IPS-11a (cell line): ENCODE data around the gene CA5B.
"Not testable (repeated sequence)": the region's sequence is repeated elsewhere in the genome, so short reads cannot be mapped to it uniquely, and the experiment has no call there.

ENCODE experiments used
- H3K4me3 ChIP-seq: one replicate; pipeline ENCODE4 v1.5.1; 2013; ENCODE audit warnings: low read depth, low read length, control low read depth

The CA5B gene

DNA sequence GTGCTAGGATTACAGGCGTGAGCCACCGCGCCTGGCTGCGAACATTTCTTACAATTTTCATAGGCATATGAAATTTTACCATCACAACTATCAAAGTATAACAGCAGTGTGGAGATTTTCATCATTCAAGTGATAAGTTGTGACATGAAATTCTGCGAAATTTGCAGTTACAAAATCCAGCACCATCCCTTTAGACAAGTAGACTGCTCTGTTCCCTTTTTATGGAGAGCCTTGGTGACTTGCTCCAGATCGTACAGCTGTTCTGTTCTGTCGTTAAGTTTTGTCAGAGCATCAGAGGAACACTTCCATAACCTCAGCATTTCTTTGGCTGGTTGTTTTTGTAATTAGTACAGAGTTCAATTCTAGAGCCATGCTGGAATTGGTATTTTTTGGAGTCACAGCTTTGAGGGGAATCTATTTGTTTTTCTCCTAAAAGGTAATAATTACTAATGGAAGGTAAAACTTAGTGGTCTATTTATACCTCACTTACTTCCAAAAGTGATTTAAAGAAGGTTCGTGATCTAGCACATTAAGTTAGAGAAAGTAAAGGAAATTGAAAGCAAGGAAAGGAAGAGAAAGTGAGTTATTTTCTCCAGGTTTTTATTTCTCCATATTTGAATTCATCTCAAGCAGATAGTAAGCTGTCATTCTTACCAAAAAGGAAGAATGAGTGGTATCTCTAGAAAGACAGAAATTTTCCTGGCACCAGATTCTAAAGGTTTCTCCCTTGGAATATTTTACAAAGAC, 74.3 kb downstream of the CA5B start:
- no peak overlapping the region for H3K4me3 ChIP-seq

DNA sequence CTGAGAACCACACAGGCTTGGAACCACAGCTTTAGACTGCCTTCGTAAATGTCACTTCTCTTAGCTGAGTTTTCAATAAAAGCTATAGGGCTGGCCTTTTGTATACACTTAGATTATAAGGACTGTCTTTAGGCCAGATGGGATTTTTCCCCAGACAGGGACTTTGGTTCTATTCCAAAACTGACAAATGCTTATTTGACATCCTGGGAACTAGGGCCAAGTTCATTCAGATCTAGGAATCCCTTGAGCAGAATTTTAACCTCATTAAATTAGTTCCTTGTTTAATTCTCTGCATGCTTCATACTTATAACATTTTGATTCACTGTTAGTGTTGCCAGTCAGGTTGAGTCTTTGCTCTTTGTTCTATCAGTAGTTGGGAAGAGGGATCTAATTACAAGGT, 75.3 kb downstream of the CA5B start:
- no peak overlapping the region for H3K4me3 ChIP-seq

DNA sequence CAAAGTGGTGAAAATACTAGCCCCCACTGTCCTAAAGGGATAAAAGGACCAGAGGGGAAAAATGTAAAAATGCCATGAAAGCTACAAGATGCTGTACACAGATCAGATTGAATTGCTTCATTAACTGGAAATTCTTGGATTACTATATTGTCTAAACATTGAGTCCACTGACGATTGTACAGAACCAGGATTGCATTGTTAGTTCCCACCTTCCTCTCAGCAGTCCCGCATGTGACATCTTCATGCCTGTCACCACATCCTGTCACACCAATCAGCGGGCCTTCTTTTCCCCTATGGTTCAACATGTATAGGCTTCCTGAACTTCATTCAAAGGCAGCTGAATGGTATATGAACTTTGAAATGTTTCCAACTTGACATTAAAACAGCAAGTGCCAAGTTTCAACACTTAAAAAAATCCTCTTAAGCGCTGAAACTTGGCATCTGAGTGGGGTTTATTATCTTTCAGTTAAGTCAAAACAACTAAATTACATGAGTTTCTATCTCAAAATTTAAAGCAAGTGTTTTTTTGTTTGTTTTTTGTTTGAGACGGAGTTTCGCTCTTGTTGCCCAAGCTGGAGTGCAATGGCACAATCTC, 76.8 kb downstream of the CA5B start:
- H3K4me3 ChIP-seq: no peak overlapping the region

DNA sequence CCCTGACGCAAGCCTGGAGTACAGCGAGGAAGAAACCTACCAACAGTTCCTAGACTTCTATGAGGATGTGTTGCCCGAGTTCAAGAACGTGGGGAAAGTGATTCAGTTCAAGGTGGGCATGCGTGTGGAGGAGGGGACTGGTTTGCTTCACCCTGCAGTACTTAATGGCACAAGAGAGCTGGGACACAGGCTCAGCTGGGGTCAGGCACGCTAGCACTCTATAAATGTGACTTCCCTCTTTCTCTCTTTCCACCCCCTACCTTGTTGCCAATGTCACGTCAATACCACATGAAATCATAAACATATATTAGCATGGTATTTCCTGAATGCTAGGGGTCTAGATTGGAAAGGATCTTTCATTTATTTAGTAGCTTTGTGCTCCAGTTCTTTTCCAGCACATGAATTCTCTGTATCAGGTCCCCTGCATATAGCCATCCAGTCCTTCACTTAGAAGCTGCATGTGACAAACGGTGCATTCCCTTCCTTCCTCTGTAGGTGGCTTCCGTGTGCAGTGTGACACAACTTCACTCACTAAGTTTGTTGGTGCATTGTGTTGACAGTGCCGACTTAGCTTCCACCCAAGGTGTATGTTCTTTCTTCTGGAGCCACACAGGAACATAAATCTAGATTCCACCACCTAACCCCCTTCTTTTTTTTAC, 77.8 kb downstream of the CA5B start:
- no peak overlapping the region for H3K4me3 ChIP-seq

DNA sequence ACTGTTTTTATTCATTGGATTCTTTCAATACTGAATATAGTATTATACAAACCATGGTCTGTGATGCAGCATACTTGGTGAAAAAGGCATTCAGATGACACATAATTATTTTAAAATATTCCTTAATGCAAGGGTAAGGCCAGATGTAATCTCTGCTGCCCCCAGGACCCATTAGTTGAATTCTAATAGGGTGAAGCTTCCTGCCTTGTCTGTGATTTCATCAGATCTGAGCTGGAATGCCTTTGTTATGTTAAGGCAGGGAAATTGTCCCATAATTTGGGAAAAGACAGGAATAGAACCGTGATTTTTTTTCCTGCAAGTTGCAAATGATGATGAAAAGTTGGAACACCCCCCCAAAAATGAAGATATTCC, 78.4 kb downstream of the CA5B start:
- no peak overlapping the region for H3K4me3 ChIP-seq

DNA sequence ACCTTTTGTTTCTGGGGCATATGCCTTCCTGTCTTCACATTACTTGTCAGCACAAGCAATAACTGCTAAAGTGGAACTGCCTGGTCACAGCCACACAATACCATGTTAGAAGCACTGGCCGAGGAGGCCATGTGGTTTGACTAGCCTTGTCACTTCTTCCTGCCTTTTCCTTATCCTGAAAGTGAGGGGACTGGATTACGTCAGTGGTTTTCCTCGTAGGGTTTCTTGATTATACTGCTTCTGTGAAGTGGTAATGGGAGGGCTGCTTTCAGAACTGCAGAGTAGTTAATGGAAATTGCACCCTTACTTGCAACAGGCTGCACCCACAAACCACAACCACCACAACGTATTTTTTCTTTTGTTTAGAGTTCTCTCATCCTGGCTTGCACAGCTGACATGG, 78.8 kb downstream of the CA5B start:
- H3K4me3 ChIP-seq: no peak overlapping the region

DNA sequence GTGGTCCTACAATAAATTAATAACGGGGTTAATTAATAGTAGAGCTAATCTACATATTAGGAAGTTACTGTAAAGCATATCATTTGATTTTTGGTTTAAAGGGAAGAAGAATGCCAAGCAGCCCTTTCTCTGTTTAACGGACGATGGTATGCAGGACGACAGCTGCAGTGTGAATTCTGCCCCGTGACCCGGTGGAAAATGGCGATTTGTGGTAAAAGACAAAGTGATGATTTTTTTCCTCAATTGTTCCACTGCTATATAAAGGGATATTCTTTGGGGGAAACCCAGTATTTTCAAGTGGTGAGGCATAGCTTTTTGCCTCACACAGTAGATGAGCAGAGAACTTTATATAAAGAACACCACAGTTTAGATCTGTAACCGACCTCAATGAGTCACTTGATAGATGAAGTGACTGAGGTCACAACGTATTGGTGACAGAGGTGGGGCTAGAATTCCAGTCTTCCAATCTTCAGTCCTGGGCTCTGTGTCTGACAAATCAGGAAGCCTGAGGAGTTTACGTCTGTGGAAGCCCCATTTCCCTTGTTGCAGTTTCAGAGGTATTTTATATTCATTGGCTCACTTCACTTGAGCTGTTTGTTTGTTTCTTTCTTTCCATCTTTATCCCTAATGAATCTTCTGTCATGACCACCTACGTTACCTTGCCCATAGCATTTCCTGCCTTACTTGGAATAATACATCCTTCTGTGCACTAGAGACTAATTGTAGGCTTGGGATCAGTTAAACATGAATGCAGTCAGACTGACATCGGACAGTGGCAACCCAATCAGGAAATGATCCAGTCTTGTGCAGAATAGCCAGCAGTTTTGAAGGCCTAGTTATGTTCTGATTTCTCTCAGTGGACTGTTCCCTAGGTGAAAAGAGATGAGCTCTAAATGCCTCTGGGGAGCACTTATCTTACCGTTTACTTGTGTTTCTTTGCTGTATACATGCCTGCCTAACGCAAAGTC, 82.3 kb downstream of the CA5B start:
- no peak overlapping the region for H3K4me3 ChIP-seq

DNA sequence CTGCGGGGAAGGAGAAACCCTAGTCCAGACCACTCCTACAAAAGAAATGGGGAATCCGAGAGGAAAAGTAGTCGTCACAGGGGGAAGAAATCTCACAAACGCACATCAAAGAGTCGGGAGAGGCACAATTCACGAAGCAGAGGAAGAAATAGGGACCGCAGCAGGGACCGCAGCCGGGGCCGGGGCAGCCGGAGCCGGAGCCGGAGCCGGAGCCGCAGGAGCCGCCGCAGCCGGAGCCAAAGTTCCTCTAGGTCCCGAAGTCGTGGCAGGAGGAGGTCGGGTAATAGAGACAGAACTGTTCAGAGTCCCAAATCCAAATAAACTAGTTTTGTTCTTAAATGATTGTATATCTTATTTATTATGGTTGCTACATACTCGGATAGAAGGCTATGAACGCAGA, 84.9 kb downstream of the CA5B start:
- no peak overlapping the region for H3K4me3 ChIP-seq

DNA sequence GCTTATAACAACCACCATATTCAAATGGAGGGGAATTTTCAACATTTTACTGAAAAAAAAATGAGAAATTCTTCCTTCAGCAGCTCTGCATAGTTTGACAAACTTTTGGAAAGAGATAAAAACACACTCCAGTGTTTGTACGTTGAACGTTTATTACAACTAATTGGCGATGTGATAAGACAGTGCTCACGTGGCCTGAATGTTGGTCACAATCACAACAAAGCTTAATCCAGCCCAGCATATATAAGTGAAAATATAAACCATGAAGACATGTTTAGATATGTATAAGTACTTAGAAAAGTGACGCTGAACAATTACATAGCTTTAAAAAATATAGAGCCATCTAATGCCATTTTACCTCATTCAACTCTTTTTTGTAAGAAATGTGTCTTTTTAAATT, 87.9 kb downstream of the CA5B start:
- H3K4me3 ChIP-seq: no peak overlapping the region

DNA sequence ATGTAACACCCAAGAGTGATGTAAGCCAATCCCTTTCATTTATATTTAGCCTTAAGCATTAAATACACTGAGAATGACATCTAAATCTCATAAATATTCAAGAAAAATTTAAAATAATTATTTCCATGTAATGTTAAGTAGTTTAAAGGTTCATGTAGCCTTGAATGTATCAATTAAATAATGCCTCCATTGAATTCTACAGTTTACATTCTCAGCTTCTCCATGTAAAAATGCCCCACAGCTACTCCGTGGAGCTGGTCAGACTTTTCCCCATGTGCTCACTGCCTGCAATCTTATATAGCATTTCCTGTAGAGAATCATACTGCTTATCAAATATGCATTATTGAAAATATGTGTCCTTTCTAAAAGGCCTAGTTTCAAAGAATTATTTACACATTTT, 91.1 kb downstream of the CA5B start:
- no peak overlapping the region for H3K4me3 ChIP-seq

DNA sequence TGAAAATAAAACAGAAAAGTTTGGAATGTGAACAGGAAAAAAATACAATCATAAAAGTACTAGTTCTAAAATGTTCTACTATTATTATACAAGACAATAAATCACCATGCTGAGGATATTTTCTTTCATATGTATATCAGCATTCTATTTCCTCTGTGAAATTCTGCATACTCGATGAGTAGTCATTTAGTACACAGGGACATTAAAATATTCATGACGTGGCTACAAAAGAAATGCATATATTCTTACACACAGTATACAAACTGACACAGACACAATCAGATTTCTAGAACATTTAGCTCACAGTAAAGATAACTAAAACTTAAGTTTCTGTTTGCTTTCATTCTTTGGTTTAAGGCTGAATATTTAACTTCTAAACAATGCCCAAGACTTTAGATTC, 93.3 kb downstream of the CA5B start:
- H3K4me3 ChIP-seq: not testable (repeated sequence)

DNA sequence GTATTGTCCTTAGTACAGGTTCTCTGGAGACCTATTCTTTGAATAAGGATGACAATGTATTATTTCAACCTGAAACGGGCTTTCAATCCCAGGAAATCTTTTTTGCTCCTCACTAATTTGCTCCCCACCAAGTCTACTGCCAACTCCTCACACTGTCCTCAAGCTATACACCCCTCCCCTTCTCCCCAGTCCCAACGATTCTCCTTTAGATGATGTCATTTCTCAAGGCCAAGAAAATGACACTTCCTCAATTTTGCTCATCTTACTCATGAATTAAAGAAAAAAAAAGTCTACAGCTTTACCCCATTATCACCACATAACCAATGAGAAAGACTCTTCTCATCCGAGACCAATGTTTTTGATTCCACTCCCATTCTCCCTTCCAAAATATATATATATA, 96.0 kb downstream of the CA5B start:
- no peak overlapping the region for H3K4me3 ChIP-seq

DNA sequence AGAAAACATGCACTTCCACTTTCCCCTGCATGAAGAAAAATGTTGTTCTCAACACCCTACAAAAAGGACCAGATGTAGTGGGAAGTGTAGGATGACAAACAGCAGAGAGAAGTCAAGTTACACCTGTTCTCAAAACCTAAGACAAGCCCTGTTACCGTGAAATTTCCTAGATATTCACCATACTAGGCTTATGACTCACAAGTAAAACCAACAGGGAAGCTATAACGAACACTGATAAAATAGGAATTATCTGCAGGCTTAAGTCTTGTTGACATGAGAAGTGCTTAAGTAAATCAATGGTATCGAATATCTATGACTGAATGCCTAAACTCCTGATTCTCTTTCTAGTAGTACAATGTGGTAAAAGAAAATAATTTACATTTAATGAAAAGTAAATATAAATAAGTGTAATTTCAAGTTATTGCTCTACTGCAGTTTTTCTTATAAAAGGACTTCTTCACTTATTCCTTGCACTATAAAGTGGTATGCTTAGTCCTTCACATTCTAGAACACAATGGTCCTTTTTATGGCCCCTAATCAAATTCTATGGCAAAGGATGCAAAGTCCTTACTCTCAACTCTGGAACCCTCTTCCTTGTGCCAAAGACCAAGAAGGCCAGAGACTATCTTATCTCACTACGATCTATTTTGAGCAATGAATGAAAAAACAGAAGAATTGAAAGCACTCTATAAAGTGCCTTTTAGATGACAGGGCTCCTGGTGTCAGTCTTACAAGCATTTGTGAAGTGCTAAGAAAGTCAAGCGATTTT, 96.9 kb downstream of the CA5B start:
- H3K4me3 ChIP-seq: no peak overlapping the region
